GM19468 (cell line): Measurements from ENCODE around the gene ZNF286A.
"Not testable (repeated sequence)": the region's sequence is repeated elsewhere in the genome, so short reads cannot be mapped to it uniquely, and the experiment has no call there.

ENCODE experiments used
- ATAC-seq: cut with Tn5 transposase; IDR thresholded peaks from one replicate; pipeline ENCODE4 v1.9.1; 2021; ENCODE audit warnings: mild to moderate bottlenecking, moderate library complexity, moderate number of reproducible peaks; ENCODE audit not compliant: unreplicated experiment; ENCODE audit errors: extremely low read depth

Gene ZNF286A

DNA sequence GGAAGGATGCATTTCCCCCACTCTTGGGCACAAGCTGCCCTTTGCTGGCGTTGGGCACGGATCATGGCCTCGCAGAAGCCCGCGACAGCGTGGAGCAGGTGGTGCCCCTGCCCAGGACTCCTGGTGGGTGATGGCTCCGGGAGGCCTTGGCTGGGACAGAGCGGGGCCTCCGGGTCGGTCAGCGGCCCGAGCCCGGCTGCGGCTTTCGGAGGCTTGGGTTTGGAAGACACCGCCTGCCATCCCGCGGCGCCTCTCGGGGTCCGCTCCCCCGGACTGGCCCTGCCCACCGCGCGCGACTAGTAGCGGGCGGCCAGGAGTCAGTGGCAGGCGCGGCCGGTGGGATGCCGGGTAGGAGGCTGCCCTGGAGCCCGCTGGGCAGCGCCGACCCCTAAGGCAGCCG is 49.9 kb downstream of the ZNF286A start:
- ATAC-seq, result not testable (repeated sequence)

DNA sequence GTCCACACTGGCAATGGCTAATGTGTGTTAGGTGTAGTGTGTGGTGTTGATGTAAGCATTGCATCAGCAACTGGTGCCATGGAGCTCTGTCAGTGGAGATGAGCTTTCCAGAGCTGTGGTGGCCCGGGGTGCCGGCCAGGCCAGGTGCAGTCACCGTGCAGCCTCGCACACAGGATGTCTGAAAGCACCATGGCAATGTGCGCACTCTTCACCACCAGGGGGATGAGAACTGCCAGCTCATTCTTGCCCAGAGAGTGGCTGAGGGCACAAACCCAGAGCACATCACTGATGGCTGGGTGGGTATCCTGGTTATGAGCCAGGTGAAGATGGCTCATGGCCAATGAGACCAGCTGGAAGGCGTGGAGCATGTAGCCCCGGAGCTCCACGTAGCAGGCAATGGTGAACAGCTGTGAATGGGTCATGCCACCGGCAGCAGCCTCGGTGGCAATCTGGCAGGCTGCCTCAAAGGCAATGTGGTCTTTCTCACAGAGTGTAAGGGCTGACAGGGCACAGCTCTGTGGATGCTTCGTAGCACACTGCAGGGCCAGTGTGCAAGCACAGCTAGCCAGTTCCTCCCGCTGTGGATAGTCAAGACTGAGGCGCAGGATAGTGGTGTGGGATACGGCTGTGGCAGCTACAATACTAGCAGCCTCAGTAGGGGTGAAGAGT is 69.4 kb downstream of the ZNF286A start:
- ATAC-seq, result not testable (repeated sequence)
